Stimulated activated CD4-positive, alpha-beta T cell treated with anti-CD3 and anti-CD28 coated beads, TNF-alpha, amount 100 ng/mL, for 4 hours (primary cell): ENCODE data around the gene KIR3DL3.
"Not testable (repeated sequence)": the region's sequence is repeated elsewhere in the genome, so short reads cannot be mapped to it uniquely, and the experiment has no call there.

Experiments used
- DNase-seq, 3 experiments: peaks; one replicate each; pipeline ENCODE4 v3.0.0-alpha.2; 2020; ENCODE audit warnings: low read depth in 3 of 3

The KIR3DL3 gene

DNA sequence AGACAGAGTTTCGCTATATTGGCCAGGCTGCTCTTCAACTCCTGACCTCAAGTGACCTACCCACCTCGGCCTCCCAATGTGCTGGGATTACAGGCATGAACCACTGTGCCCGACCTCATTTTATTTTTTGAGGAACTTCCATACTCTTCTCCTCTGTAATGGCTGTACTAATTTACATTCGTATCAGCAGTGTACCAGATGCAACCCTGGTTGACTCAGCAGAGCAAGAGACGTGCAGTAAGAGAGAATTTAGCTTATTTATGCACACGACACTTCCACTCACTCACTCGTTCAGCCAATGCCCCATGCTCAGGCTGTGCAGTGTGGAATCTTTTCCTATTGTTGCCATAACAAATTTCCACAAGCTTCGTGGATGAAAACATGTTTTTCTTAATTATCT, 6.9 kb downstream of the KIR3DL3 start:
- no peak for DNase-seq

DNA sequence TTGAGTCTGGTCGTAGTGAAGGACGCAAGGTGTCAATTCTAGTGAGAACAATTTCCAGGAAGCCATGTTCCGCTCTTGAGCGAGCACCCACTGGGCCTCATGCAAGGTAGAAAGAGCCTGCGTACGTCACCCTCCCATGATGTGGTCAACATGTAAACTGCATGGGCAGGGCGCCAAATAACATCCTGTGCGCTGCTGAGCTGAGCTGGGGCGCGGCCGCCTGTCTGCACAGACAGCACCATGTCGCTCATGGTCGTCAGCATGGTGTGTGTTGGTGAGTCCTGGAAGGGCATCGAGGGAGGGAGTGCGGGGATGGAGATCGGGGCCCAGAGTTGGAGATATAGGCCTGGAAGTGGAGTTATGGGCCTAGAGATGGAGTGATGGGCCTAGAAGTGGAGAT, 14.1 kb downstream of the KIR3DL3 start, which contains the start of gene KIR2DL3:
KIR2DL3 (plus strand) TSS at position 208 of the 400 bp plus-strand sequence; CDS start at position 241, 33 bp downstream.
- DNase-seq: not testable (repeated sequence)

DNA sequence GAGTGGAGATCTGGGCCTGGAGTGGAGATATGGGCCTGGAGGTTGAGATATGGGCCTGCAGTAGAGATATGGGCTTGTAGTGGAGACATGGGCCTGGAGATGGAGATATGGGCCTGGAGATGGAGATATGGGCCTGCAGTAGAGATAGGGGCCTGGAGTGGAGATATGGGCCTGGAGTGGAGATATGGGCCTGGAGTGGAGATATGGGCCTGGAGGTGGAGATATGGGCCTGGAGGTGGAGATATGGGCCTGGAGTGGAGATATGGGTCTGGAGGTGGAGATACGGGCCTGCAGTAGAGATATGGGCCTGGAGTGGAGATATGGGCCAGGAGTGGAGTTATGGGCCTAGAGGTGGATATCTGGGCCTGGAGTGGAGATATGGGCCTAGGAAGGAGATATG, 14.5 kb downstream of the KIR3DL3 start:
- no peak for DNase-seq

DNA sequence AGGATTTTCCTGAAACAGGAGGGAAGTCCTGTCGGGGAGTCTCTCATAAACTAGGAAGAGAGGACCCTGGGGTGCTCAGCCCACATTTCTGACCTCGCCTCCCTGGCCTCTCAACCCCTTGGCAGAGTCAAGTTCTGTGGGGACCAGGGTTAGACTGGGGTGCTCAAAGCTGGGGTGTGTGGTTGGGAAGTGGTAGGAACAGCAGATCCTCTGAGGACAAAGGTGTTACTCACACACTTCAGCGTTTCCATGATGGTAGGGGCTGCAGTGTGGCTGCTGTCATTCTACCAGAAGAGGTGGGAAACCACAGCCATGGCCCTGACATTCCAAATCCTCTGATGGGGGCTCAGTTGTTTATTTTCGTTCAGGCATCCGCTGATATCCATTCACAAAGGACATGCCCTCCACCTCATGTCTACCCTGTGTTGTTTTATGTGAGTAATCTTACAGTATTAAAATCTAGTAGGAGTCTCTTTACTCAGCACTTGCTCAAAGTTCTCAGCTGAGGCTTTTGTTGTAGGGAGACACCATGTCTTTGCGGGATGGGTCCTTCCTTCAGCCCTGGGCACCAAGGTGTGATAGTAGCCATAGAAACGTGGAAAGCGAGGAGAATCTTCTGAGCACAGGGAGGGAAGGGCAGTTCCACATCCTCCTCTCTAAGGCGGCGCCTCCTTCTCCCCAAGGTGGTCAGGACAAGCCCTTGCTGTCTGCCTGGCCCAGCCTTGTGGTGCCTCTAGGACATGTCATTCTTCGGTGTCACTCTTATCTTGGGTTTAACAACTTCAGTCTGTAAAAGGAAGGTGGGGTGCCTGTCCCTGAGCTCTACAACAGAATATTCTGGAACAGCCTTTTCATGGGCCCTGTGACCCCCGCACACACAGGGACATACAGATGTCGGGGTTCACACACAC, 15.6 kb downstream of the KIR3DL3 start:
- no peak for DNase-seq

DNA sequence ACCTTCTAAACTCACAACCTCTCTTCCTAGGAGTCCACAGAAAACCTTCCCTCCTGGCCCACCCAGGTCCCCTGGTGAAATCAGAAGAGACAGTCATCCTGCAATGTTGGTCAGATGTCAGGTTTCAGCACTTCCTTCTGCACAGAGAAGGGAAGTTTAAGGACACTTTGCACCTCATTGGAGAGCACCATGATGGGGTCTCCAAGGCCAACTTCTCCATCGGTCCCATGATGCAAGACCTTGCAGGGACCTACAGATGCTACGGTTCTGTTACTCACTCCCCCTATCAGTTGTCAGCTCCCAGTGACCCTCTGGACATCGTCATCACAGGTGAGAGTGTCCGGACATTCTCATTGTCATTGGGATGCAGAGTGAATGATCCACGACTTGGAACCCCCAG, 17.7 kb downstream of the KIR3DL3 start:
- not testable (repeated sequence) for DNase-seq

DNA sequence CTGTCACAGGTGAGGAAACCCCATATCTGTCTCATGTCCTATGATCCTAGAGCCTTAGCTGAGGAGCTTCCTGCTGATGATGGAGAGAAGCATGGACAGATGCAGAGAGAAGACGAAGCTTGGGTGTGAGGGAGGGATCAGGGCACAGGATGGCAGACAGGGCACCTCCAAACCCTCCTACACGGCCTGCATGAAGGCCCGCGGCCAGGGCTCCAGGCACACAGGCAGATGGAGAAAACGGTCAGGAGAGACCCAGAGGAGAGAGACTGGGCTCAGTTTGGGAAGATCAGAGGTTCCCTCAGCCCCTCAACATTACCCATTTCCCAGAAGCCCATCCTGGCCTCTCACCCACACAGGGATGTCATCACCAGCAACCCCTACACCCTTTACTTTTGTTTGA, 19.8 kb downstream of the KIR3DL3 start:
- DNase-seq: not testable (repeated sequence)

DNA sequence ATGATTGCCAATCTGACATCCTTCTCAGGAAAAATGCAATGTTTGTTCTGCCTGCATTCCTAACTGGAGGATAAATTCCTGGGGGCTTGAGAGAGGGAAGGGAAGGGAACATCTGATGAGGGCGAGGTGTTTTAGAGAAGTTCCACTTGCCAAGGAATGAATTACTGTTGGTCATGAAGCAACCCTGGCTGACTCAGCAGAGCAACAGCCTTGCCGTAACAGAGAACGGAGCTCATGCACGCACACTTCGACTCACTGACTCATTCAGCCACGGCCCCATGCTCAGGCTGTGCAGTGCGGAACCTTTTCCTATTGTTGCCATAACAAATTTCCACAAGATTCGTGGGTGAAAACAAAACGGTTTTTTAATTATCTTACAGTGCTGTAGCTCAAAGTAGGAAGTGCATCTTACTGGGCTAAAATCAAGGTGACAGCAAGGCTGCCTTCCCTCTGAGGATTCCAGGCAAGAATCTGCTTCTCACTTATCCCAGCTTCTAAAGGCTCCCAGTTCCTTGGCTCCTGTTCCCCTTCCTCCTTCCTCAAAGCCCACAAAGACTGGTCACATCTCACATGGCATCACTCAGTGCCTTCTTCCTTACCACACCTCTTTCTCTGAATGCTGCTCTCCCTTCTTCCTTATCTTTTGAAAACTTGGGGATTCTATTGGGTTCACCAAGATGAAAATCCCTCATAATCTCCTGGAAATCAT, 23.5 kb downstream of the KIR3DL3 start:
- not testable (repeated sequence) for DNase-seq

DNA sequence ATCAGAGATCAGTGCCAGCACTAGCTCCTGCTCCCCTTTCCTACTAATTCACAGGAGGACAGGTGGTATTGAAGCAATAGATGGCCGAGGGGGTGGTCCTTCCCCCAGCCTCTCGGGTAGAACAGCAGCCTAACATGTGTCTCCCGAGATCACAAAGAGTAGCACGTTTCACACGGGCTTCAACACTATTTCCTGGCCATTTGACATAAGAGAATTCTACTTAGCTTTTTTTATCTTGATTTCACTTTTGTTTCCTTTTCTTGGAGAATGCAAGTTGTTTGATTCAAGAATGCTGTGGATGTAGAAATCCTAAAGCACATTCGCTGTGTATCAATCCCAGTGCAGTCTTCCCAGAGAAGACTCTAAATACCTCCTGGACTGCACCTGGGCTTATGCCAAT, 26.0 kb downstream of the KIR3DL3 start:
- DNase-seq: not testable (repeated sequence)

DNA sequence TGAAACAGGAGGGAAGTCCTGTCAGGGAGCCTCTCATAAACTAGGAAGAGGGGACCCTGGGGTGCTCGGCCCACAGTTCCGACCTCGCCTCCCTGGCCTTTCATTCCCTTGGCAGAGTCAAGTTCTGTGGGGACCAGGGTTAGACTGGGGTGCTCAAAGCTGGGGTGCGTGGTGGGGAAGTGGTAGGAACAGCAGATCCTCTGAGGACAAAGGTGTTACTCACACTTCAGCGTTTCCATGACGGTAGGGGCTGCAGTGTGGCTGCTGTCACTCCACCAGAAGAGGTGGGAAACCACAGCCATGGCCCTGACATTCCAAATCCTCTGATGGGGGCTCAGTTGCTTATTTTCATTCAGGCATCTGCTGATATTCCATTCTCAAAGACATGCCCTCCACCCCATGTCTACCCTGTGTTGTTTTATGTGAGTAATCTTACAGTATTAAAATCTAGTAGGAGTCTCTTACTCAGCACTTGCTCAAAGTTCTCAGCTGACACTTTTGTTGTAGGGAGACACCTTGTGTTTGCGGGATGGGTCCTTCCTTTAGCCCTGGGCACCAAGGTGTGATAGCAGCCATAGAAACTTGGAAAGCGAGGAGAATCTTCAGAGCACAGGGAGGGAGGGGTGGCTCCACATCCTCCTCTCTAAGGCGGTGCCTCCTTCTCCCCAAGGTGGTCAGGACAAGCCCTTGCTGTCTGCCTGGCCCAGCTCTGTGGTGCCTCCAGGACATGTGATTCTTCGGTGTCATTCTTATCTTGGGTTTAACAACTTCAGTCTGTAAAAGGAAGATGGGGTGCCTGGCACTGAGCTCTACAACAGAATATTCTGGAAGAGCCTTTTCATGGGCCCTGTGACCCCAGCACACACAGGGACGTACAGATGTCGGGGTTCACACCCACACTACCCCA, 32.2 kb downstream of the KIR3DL3 start:
- DNase-seq: not testable (repeated sequence)

DNA sequence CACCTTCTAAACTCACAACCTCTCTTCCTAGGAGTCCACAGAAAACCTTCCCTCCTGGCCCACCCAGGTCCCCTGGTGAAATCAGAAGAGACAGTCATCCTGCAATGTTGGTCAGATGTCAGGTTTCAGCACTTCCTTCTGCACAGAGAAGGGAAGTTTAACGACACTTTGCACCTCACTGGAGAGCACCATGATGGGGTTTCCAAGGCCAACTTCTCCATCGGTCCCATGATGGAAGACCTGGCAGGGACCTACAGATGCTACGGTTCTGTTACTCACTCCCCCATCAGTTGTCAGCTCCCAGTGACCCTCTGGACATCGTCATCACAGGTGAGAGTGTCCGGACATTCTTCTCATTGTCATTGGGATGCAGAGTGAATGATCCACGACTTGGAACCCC, 34.3 kb downstream of the KIR3DL3 start:
- not testable (repeated sequence) for DNase-seq

DNA sequence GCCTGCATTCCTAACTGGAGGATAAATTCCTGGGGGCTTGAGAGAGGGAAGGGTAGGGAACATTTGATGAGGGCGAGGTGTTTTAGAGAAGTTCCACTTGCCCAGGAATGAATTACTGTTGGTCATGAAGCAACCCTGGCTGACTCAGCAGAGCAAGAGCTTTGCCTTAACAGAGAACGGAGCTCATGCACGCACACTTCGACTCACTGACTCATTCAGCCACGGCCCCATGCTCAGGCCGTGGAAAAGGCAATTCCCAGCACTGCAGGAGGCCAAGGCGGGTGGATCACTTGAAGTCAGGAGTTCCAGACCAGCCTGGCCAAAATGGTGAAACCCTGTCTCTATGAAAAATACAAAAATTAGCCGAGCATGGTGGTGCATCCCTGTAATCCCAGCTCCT, 40.0 kb downstream of the KIR3DL3 start:
- DNase-seq: not testable (repeated sequence)

DNA sequence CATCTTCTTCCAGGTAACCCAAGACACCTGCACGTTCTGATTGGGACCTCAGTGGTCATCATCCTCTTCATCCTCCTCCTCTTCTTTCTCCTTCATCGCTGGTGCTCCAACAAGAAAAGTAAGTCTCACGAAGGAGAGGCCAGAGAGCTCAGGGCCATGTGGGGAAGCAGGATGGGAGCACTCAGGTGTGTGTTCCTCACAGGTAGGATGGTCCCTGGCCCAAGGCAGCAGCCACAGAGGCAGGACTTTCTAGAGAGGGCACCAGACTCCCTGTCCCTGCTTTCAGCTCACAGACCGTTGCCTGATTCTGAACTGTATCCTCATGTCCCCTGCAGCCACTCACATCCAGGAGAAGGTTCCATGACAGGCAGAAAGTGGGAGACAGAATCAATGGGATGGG, 42.2 kb downstream of the KIR3DL3 start:
- DNase-seq: not testable (repeated sequence)

DNA sequence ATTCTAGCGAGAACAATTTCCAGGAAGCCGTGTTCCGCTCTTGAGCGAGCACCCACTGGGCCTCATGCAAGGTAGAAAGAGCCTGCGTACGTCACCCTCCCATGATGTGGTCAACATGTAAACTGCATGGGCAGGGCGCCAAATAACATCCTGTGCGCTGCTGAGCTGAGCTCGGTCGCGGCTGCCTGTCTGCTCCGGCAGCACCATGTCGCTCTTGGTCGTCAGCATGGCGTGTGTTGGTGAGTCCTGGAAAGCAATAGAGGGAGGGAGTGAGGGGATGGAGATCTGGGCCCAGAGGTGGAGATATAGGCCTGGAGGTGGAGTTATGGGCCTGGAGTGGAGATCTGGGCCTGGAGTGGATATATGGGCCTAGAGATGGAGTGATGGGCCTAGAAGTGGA, 45.4 kb downstream of the KIR3DL3 start, which contains the start of gene KIR2DL1:
KIR2DL1 (plus strand) TSS at position 148 of the 400 bp plus-strand sequence; CDS start at position 206, 58 bp downstream.
- not testable (repeated sequence) for DNase-seq

DNA sequence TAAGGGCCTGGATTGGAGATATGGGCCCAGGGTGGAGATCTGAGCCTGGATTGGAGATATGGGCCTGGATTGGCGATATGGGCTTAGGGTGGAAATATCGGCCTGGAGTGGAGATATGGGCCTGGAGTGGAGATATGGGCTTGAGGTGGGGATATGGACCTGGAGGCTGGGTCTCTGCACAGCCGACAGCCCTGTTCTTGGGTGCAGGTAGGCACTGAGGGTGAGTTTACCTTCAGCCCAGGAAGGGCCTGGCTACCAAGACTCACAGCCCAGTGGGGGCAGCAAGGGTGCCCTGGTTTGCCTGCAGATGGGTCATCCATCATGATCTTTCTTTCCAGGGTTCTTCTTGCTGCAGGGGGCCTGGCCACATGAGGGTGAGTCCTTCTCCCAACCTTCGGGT, 46.3 kb downstream of the KIR3DL3 start:
- DNase-seq: not testable (repeated sequence)

DNA sequence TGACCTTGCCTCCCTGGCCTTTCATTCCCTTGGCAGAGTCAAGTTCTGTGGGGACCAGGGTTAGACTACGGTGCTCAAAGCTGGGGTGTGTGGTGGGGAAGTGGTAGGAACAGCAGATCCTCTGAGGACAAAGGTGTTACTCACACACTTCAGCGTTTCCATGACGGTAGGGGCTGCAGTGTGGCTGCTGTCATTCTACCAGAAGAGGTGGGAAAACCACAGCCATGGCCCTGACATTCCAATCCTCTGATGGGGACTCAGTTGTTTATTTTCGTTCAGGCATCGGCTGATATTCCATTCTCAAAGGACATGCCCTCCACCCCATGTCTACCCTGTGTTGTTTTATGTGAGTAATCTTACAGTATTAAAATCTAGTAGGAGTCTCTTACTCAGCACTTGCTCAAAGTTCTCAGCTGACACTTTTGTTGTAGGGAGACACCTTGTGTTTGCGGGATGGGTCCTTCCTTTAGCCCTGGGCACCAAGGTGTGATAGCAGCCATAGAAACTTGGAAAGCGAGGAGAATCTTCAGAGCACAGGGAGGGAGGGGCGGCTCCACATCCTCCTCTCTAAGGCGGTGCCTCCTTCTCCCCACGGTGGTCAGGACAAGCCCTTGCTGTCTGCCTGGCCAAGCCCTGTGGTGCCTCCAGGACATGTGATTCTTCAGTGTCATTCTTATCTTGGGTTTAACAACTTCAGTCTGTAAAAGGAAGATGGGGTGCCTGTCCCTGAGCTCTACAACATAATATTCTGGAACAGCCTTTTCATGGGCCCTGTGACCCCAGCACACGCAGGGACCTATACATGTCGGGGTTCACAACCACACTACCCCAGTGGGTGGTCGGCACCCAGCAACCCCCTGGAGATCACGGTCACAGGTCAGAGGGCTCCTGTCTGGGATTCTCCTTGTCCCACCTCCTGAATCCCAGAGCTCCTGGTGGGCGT, 47.0 kb downstream of the KIR3DL3 start:
- DNase-seq: not testable (repeated sequence)

DNA sequence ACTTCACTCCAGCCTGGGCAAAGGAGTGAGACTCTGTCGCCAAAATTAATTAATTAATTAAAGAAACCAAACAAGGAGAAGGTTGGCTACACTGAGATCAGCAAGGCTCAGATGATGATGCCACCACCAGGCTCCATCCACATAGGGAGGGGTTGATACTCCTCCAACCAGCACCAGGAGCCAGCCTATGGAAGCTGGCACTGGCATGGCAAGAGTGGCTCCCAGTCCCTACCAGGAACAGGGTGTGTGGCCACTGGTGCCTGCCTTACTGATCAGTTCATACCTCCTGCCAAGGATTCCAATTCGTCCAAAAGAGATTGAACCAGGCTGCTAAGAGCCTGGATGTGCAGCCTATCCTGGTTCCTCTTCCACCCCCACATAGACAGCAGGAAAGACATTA, 48.4 kb downstream of the KIR3DL3 start:
- DNase-seq: not testable (repeated sequence)

DNA sequence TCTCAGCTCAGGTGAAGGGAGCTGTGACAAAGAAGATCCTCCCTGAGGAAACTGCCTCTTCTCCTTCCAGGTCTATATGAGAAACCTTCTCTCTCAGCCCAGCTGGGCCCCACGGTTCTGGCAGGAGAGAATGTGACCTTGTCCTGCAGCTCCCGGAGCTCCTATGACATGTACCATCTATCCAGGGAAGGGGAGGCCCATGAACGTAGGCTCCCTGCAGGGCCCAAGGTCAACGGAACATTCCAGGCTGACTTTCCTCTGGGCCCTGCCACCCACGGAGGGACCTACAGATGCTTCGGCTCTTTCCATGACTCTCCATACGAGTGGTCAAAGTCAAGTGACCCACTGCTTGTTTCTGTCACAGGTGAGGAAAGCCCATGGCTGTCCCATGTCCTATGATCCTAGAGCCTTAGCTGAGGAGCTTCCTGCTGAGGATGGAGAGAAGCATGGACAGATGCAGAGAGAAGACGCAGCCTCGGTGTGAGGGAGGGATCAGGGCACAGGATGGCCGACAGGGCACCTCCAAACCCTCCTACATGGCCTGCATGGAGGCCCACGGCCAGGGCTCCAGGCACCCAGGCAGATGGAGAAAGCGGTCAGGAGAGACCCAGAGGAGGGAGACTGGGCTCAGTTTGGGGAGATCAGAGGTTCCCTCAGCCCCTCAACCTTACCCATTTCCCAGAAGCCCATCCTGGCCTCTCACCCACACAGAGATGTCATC, 51.0 kb downstream of the KIR3DL3 start:
- DNase-seq: not testable (repeated sequence)

DNA sequence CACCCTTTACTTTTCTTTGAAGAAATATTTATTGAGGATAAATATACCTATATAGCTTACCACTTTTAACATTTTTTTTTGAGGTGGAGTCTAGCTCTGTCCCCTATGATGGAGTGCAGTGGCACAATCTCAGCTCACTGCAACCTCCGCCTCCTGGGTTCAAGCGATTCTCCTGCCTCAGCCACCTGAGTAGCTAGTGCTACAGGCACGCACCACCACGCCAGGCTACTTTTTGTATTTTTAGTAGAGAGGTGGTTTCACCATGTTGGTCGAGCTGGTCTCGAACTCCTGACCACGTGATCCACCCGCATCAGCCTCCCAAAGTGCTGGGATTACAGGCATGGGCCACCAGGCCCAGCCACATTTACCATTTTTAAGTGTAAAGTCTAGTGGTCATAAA, 51.6 kb downstream of the KIR3DL3 start:
- not testable (repeated sequence) for DNase-seq

DNA sequence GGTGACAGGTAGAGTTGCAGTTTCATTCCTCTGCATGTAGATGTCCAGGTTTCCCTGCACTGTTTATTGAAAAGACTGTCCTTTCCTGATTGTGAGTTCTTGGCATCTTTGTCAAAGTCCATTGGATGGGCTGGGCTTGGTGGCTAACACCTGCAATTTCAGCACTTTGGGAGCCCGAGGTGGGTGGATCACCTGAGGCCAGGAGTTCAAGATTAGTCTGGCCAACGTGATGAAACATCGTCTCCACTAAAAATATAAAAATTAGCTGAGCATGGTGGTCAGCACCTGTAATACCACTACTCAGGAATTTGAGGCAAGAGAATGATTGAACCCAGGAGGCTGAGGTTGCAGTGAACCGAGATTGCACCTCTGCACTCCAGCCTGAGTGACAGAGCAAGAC, 53.6 kb downstream of the KIR3DL3 start:
- DNase-seq: not testable (repeated sequence)

DNA sequence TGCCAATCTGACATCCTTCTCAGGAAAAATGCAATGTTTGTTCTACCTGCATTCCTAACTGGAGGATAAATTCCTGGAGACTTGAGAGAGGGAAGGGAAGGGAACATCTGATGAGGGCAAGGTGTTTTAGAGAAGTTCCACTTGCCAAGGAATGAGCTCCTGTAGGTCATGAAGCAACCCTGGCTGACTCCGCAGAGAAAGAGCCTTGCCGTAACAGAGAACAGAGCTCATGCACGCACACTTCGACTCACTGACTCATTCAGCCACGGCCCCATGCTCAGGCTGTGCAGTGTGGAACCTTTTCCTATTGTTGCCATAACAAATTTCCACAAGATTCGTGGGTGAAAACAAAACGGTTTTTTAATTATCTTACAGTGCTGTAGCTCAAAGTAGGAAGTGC, 54.7 kb downstream of the KIR3DL3 start:
- not testable (repeated sequence) for DNase-seq
